Activated effector memory CD4-positive, alpha-beta T cell treated with Interleukin-2 at 50 U/mL for 16 hours (primary cell): ENCODE measurements around the gene PABPN1L.

Experiments
- DNase-seq: peaks from one replicate; pipeline ENCODE4 v3.0.0-alpha.2; 2020

Gene PABPN1L

GRCh38 chr16:88844419-88845036 is 21.9 kb downstream of the PABPN1L start:
- DNase-seq, result no peak

- no peak for DNase-seq
Observed at GRCh38 chr16:88843256-88843655, 23.2 kb downstream of the PABPN1L start.

GRCh38 chr16:88842806-88843205 is 23.7 kb downstream of the PABPN1L start:
- DNase-seq, result no peak

GRCh38 chr16:88842308-88842756 is 24.1 kb downstream of the PABPN1L start:
- DNase-seq, result no peak

GRCh38 chr16:88841521-88842307 is 24.7 kb downstream of the PABPN1L start:
- no peak for DNase-seq

GRCh38 chr16:88840600-88841215 is 25.8 kb downstream of the PABPN1L start:
- no peak for DNase-seq

- DNase-seq, result no peak
Observed at GRCh38 chr16:88839745-88840599, 26.5 kb downstream of the PABPN1L start.

GRCh38 chr16:88839026-88839529 is 27.4 kb downstream of the PABPN1L start:
- no peak for DNase-seq

GRCh38 chr16:88838566-88838965 is 27.9 kb downstream of the PABPN1L start:
- DNase-seq, result no peak

GRCh38 chr16:88837806-88838205 is 28.7 kb downstream of the PABPN1L start:
- DNase-seq, result no peak

GRCh38 chr16:88836791-88837190 is 29.7 kb downstream of the PABPN1L start:
- DNase-seq, result no peak

GRCh38 chr16:88835818-88836217 is 30.6 kb downstream of the PABPN1L start:
- DNase-seq, result no peak

- DNase-seq, result no peak
Observed at GRCh38 chr16:88835383-88835782, 31.1 kb downstream of the PABPN1L start.

GRCh38 chr16:88834670-88835069 is 31.8 kb downstream of the PABPN1L start:
- no peak for DNase-seq

- no peak for DNase-seq
Observed at GRCh38 chr16:88833086-88833485, 33.4 kb downstream of the PABPN1L start.

- no peak for DNase-seq
Observed at GRCh38 chr16:88831838-88832237, 34.6 kb downstream of the PABPN1L start.

GRCh38 chr16:88830783-88831182 is 35.7 kb downstream of the PABPN1L start:
- no peak for DNase-seq

GRCh38 chr16:88830258-88830657 is 36.2 kb downstream of the PABPN1L start:
- DNase-seq, result no peak

- DNase-seq, result no peak
Observed at GRCh38 chr16:88828711-88829110, 37.7 kb downstream of the PABPN1L start.

- no peak for DNase-seq
Observed at GRCh38 chr16:88827727-88828126, 38.7 kb downstream of the PABPN1L start.

GRCh38 chr16:88826070-88826840 is 40.2 kb downstream of the PABPN1L start:
- DNase-seq, result no peak

- no peak for DNase-seq
Observed at GRCh38 chr16:88825146-88825545, 41.3 kb downstream of the PABPN1L start.
